HG03066 (cell line): Measurements from ENCODE around the gene ARHGAP4.

Source experiments
- ATAC-seq: cut with Tn5 transposase; IDR thresholded peaks from one replicate; pipeline ENCODE4 v1.9.1; 2021; ENCODE audit warnings: low read depth; ENCODE audit not compliant: unreplicated experiment

Gene ARHGAP4

DNA sequence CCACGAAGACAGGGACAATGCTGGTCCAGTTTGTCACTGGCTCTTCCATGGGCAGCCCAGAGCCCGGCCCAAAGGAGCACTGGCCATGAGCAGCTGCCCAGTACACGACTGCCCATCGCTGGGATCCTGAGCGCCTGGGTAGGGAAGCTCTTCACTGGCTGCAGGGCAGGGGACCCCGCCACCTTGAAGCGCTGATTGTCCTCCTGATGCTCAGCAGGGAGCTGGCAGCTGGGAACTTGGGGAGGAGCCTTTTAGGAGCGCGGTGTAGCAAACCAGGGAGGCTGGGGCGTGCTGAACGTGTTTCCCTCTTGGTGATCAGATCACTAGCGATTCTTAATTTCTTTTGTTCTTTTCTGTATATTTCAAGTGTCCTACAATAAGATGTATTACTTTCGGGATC is 41.9 kb downstream of the ARHGAP4 start:
- no peak for ATAC-seq

- ATAC-seq, result no peak
Measured at GRCh38 chrX:153883163-153883843, 42.8 kb downstream of the ARHGAP4 start.

DNA sequence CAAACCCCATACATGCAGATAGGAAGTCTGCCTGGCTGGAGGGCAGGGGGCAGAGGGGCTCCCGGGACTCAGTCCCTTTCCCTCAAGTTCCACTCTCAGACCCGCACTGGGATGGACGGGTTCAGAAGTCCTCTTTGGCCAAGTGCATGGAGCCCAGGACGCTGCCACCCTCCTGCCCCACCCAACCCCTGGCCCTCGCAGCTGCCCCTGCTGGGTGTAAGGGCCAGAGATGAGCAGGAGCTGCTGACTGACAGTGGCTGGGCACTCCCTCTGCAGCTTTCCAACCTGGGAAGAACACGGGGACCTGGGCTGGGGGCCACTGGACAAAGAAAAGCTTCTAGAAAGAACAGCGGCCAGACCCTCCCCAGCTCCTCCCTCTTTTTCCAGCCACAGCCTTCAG is 43.5 kb downstream of the ARHGAP4 start:
- no peak for ATAC-seq

DNA sequence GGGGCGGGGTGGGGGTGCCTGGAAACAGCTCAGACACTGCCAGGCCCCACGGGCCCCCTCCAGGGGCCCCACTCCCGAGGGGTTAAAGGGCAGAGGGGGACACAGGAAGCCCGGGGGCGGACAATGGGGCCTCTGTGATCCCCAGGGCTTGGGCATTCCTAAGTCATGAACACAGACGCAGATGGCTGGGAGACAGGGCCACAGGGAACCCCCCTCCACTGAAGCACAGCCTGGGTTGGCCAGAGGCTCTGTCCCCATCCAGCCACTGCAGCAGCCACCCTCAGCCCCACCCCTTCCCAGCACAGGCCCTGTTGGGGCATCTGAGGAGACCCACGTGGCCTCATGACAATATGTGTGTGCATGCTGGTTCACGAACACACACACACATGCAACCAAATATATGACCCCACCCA is 44.0 kb downstream of the ARHGAP4 start:
- no peak for ATAC-seq

DNA sequence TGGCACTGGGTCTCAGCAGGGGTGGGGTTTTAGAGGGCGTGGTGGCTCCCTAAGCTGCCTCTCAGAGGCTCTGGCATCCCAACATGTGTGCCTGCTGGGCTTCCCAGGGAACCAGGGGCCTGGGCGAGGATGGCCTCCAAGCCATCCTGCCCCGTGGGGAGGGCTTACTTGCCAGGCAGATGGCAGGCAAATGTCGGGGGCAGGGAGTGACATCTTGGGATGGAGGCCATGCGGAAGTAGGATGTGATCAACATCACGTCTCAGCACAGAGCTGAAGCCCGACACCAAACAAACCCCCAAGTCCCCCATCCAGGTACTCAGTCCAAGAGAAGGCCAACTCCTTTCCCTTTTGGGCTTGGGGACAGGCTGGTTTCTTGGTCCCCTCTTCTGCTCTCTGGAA is 44.8 kb downstream of the ARHGAP4 start:
- no peak for ATAC-seq

- ATAC-seq, result no peak
Measured at GRCh38 chrX:153880440-153880815, 45.6 kb downstream of the ARHGAP4 start.

DNA sequence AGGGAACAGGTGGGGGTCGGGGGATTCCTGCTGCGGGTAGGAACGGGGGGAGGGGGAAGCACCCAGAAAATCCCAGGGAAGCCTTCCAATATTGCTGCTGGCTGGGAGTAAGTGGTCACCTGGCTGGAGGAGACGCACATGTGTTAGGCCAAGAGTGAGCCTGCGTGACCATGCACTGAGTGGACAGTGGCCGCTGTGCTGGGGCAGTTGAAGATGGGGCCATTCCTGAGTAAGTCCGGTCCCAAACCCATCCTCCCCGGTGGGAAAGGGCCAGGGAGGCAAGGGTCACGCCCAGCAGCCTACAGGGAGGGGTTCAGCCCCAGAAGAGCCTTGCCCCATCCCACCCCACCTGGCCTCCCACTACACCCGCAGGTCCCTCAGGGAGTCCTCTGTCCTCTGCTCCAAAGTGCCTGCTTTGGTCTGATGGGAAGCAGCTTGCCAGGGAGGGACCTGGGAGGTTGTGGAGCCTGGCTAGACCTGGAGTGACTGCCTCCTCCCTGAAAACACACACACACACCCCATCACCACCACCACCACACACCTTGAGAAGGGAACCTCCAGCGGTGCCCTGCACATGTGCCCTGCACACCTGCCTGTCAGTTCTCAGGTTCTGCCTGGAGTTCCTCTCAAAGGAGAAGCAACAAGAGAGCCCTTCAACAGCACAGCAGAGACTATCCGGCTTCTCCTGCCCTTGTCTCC is 46.2 kb downstream of the ARHGAP4 start:
- ATAC-seq, result no peak

DNA sequence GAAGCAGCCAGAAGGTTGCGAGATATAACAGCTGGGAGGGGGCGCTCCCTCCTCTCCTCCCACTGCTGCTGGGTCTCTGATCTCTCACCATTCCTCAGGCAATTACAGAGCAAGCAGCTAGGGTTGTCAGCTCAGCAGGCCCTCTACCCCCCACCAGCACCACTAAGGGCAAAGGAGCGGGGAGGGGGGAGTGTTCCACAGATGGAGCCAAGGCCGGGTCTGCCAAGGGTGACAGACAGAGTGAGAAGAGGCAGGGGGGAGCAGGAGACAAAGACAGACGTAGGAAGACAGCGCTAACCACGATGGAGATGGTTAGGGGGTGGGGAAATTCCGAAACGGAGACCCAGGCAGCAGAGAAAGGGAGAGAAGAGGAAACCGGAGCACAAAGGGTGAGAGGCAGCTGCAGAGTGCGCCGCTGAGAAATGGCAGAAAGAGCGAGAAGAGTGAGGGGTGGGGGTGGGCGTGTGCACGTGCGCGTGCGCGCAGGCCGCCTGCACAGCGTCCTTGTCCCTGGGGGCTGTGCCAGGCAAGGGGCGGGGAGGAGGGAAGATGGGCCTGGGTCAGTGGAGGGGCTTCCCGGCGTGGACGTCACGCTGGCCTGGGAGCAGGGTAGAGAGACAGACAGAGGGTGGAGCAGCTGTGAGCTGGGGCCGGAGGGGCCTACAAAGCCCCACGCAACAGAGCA is 47.0 kb downstream of the ARHGAP4 start:
- ATAC-seq, result no peak

- no peak for ATAC-seq
Measured at GRCh38 chrX:153878345-153878744, 47.7 kb downstream of the ARHGAP4 start.

- no peak for ATAC-seq
Measured at GRCh38 chrX:153877571-153878261, 48.3 kb downstream of the ARHGAP4 start.

DNA sequence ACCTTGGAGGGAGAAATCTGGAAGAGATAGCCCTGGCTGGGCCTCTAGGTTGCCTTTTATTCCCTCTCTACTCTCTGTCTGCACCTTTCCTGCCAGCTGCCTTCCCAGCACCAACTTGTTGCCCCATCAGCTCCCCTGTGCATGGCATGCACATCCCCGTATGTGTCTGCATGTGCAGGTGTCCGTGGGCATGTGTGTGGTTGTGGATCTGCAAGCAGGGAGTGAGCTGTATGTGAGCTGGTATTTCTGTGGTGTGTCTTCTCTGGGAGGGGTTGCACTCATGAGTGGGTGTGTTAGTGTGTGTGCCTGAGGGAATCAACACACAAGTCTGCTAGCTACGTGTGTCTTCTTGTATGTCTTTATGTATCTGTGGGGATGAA is 50.0 kb downstream of the ARHGAP4 start:
- no peak for ATAC-seq

DNA sequence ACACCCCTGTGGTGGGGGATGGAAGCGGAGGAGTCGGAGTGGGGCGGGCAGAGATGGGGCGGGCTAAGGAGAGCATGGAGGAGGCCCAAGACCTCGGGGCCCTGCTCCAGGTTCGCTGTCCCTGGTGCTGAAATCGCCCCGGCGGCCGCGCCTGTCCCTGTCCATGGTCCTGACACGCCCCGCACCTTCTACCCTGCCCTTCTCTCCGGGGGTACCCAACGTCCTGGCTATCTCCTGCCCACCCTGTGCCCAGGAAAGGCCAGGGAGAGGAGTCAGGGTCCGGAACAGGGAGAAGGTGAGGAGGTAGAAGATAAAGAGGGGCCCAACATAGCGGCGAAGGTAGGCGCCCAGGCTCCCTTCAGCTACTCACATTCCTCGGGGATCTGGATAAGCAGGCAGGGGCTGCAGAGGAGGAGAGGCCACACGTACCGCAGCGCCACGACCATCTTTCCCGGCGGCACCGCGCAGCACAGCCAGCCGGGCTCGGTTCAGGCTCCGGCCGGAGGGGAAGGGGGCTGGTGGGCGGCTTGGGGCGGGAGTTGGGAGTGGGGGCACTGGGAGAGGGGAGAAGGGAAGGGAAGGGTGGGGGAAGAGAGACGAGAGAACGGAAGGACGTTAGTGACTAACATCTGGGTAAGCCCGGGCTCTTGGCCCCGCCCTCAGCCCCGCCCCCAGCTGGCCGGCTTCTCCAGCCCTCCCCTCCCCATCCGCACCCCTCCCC is 50.5 kb downstream of the ARHGAP4 start:
- no peak for ATAC-seq

DNA sequence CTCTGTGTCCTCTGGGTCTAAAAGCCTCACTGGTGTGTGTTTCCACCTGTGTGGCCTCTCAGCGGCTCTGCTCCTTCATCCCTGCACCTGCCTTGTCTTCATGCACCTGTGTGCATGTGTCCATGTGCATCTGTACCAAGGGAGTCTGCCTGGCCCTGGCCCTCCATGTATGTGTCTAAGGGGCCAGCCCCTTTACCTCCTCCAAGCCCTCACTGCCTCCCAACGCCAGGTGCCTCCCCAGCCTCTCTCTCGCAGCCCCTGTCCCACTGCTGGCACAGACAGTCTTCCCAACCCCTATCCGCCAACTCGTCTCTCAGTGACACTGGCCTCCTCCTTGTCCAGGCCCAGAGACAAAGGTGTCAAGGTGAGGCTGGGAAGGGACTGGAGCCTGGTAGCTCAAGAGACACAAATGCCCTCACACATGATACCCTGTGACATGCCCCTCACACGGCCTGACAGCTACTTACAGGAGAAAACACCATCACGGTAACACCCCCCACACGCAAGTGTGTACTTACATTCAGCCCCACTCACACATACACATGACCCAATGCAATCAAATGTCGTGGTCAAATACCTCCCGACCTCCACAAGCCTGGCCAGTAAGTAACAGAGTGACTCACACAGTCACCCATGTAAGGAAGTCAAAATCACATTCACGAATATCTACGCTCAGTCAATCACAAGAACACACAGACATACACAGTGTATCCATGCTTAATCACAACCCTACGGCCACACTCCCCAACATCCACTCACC is 51.5 kb downstream of the ARHGAP4 start:
- ATAC-seq, result no peak

DNA sequence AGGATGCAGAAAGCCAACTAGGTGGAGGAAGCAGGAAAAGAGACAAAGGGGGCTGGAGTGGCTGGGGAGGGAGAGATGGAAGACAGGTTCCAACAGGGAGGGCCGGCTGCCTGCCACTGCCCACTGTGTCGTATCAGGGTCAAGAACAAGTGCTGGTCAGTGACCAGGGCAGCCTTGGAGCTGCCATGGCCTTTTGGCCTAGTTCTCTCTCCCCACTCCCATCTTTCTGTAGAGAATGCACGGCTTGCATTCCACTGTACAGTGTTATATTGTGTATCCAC is 52.0 kb downstream of the ARHGAP4 start:
- ATAC-seq, result no peak

GRCh38 chrX:153873282-153874084 is 52.6 kb downstream of the ARHGAP4 start:
- no peak for ATAC-seq

DNA sequence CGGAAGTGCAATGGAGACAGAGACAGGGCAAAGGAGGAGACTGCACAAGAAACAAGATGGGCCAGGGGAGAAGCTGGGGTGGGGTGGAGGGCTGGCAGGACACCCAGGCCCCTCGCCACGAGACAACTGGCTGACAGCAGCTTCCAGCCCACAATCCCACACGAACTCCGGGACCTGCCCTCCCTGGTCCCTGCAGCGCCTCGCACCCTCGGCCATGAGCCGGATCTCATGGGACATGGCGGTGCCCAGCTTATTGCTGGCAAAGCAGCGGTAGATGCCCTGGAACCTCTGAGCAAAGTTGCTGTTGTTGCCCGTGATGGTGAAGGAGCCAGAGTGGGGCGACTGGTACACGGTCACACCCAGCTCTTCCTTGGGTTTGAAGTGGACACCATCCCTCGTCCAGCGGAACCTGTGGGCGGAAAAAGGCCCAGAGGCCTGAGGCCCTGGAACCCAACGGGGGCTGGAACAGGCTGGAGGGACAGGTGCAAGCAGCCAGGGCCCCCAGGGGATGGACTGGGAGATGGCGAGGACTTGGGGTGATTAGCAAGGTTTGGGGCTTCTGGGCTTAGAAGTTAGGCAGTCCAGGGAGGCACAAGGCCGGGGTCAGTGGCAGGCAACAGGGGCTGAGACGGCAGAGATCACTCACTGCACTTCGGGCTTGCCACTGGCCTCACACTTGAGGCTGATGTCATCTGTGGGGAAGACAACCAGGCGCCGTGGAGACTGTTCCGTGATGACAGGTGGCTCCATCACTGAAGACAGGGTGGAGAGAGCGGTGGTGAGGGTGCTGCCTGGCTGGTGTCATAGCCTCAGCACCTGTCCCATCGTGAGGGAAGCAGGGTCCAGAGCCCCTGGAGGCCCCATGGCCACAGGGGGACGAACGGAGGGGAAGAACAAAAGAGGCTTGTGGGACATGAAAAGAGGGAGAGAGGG is 53.9 kb downstream of the ARHGAP4 start:
- no peak for ATAC-seq

DNA sequence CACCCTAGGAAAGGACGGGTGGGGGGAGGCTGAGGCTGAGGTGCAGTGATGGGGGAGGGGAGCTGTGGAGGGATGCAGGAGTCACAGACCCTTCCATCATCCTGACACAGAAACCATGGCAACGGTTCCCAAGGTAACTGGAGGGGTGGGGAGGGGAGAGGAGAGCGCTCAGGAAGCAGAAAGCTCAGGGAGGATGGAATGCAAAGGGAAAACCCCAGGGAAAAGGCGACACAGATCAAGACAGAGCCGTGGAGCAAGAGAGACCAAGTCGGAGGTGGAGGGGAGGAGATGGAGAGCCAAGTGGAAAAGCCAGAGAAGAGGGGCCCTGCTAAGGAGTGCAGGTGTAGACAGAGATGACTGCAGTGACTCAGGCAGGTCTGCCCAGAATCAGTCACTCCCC is 54.6 kb downstream of the ARHGAP4 start:
- no peak for ATAC-seq

- no peak for ATAC-seq
Measured at GRCh38 chrX:153870791-153871360, 55.2 kb downstream of the ARHGAP4 start.
